B cell (primary cell): ENCODE measurements around the gene SMC1B. TPM values are rescaled to one million over a fixed set of nuclear protein-coding genes. Genes with fewer than 3 reads are reported as not detected.

Experiments
- ATAC-seq: fragments of 200-7000 bp; cut with Tn5 transposase; one replicate; pipeline ENCODE4 v1.10.0; 2021; ENCODE audit warnings: low read depth, mild to moderate bottlenecking, moderate number of reproducible peaks, moderate library complexity
- CTCF ChIA-PET: fragments of 350-600 bp; sonication (Branson Sonifier 250); formaldehyde crosslinking; loops from one replicate; lab custom pipeline; 2021; ENCODE audit warnings: antibody characterized with exemption, inconsistent platforms; lab: Charles Lee
- POLR2A ChIA-PET: fragments of 350-600 bp; sonication (Branson Sonifier 250); formaldehyde crosslinking; loops from one replicate; lab custom pipeline; 2021; ENCODE audit warnings: antibody characterized with exemption; lab: Charles Lee
- DNase-seq: peaks from one replicate; pipeline ENCODE4 v3.0.0; 2013
- H2AFZ ChIP-seq: 2 replicates; pipeline ENCODE4 v1.6.1; 2012; ENCODE audit warnings: mild to moderate bottlenecking, low read depth, low read length; ENCODE audit not compliant: insufficient read depth, poor library complexity, severe bottlenecking
- H3K27ac ChIP-seq, 2 donors: 1 replicate in 1 of 2; 2 replicates in 1 of 2; pipeline ENCODE4 v1.5.1; 2012 to 2013; ENCODE audit warnings: low read length in 2 of 2, mild to moderate bottlenecking in 2 of 2, moderate library complexity in 1 of 2
- H3K27me3 ChIP-seq, 4 experiments: fragments of 200-600 bp in 1 of 4; sonication (generic) in 1 of 4; replicated peaks in 1 of 4; 1 replicate in 2 of 4; 2 replicates in 2 of 4; pipeline versions ENCODE4 v1.6.1 to v1.7.0; 2013 to 2016; ENCODE audit warnings: low read length in 3 of 4, mild to moderate bottlenecking in 2 of 4, mixed read lengths in 1 of 4, moderate library complexity in 1 of 4; ENCODE audit not compliant: insufficient read depth in 4 of 4, control insufficient read depth in 3 of 4; ENCODE audit errors: control extremely low read depth in 1 of 4
- H3K36me3 ChIP-seq, 2 experiments: replicated peaks in 1 of 2; 1 replicate in 1 of 2; 2 replicates in 1 of 2; pipeline versions ENCODE4 v1.6.1 to v1.7.1; 2013; ENCODE audit warnings: low read length in 1 of 2; ENCODE audit not compliant: insufficient read depth in 2 of 2, control insufficient read depth in 1 of 2; ENCODE audit errors: control extremely low read depth in 1 of 2, extremely low read depth in 1 of 2
- H3K4me1 ChIP-seq, 2 donors: fragments of 200-600 bp in 1 of 2; sonication (generic) in 1 of 2; 1 replicate in 1 of 2; 2 replicates in 1 of 2; pipeline versions ENCODE4 v1.5.1 to v1.6.1; 2013 to 2017; ENCODE audit warnings: low read length in 2 of 2; ENCODE audit not compliant: control insufficient read depth in 2 of 2, insufficient read depth in 2 of 2
- H3K4me2 ChIP-seq: replicated peaks from 2 replicates; pipeline ENCODE3; 2012; ENCODE audit warnings: mild to moderate bottlenecking, low read depth, low read length; ENCODE audit not compliant: poor library complexity, severe bottlenecking
- H3K4me3 ChIP-seq, 5 experiments: fragments of 200-600 bp in 1 of 5; sonication (generic) in 1 of 5; 1 replicate in 3 of 5; 2 replicates in 2 of 5; pipeline versions ENCODE4 v1.5.1 to v1.7.0; 2011 to 2016; ENCODE audit warnings: low read length in 4 of 5, mild to moderate bottlenecking in 4 of 5, low read depth in 2 of 5, control low read depth in 1 of 5, moderate library complexity in 1 of 5; ENCODE audit not compliant: insufficient read depth in 1 of 5; ENCODE audit errors: control extremely low read depth in 1 of 5, extremely low read depth in 1 of 5
- H3K79me2 ChIP-seq: fragments of 200-600 bp; sonication (generic); one replicate; pipeline ENCODE4 v1.6.0; 2016; ENCODE audit warnings: low read length; ENCODE audit not compliant: control insufficient read depth, insufficient read depth
- H3K9ac ChIP-seq: fragments of 200-600 bp; sonication (generic); 2 replicates; pipeline ENCODE4 v1.6.1; 2017; ENCODE audit warnings: mild to moderate bottlenecking, low read length, moderate library complexity
- H3K9me3 ChIP-seq, 3 donors: one replicate each; pipeline versions ENCODE4 v1.6.1 to v1.7.1; 2013; ENCODE audit warnings: low read length in 2 of 3; ENCODE audit not compliant: control insufficient read depth in 2 of 3, insufficient read depth in 1 of 3; ENCODE audit errors: control extremely low read depth in 1 of 3
- H4K20me1 ChIP-seq: 2 replicates; pipeline ENCODE4 v1.6.0; 2012; ENCODE audit warnings: mild to moderate bottlenecking, low read length; ENCODE audit not compliant: insufficient read depth, control insufficient read depth, poor library complexity, severe bottlenecking
- H3K27ac Mint-ChIP-seq: one replicate; pipeline ENCODE4 v1.8.0; 2021; ENCODE audit warnings: mixed read lengths
- H3K27me3 Mint-ChIP-seq: one replicate; pipeline ENCODE4 v1.8.0; 2021; ENCODE audit warnings: mixed read lengths
- H3K4me1 Mint-ChIP-seq: one replicate; pipeline ENCODE4 v1.8.0; 2021; ENCODE audit warnings: mixed read lengths
- H3K4me3 Mint-ChIP-seq: one replicate; pipeline ENCODE4 v1.8.0; 2021; ENCODE audit warnings: mixed read lengths
- H3K9me3 Mint-ChIP-seq: one replicate; pipeline ENCODE4 v1.8.0; 2022; ENCODE audit warnings: mixed read lengths; ENCODE audit not compliant: insufficient read depth
- EZH2 ChIP-seq: IDR thresholded peaks from 2 replicates; pipeline ENCODE4 v1.6.1; 2012; ENCODE audit warnings: borderline replicate concordance, low read depth, mild to moderate bottlenecking, moderate library complexity, low read length; ENCODE audit not compliant: insufficient read depth, poor library complexity, severe bottlenecking
- WGBS: methylation state at CpG from one replicate; pipeline ENCODE4 v1.1.5; 2013; ENCODE audit warnings: missing lambda C conversion rate; ENCODE audit not compliant: insufficient coverage; 5-methylcytosine and 5-hydroxymethylcytosine counted together
- intact Hi-C: fragments of 100-400 bp; cut with micrococcal nuclease; formaldehyde crosslinking; loops from one replicate; pipeline ENCODE4 v1.10.0; 2022
- polyA plus RNA-seq: library from polyadenylated mRNA; depleted of rRNA; stranded (reverse); fragments of >200 nt; gene quantifications from 2 replicates; pipeline ENCODE4 v1.2.3, GENCODE V29; 2012
- total RNA-seq, 2 donors: library from RNA; stranded (reverse); fragments of 120-200 nt in 1 of 2; gene quantifications; 1 replicate in 1 of 2; 2 replicates in 1 of 2; pipeline versions ENCODE4 v1.2.3 to v1.2.4, GENCODE V29; 2013 to 2022
- TF ChIP-seq, protein P1 (sequence below): fragments of 200-600 bp; IDR thresholded peaks from one replicate; pipeline ENCODE4 v1.8.0; 2022; ENCODE audit warnings: antibody characterized with exemption, mild to moderate bottlenecking

Gene SMC1B
- total and polyA plus RNA-seq, 2 donors (not counting 1 experiment from before 2014, with no cell fraction given) = 0.07 TPM; not detected in 1

DNA sequence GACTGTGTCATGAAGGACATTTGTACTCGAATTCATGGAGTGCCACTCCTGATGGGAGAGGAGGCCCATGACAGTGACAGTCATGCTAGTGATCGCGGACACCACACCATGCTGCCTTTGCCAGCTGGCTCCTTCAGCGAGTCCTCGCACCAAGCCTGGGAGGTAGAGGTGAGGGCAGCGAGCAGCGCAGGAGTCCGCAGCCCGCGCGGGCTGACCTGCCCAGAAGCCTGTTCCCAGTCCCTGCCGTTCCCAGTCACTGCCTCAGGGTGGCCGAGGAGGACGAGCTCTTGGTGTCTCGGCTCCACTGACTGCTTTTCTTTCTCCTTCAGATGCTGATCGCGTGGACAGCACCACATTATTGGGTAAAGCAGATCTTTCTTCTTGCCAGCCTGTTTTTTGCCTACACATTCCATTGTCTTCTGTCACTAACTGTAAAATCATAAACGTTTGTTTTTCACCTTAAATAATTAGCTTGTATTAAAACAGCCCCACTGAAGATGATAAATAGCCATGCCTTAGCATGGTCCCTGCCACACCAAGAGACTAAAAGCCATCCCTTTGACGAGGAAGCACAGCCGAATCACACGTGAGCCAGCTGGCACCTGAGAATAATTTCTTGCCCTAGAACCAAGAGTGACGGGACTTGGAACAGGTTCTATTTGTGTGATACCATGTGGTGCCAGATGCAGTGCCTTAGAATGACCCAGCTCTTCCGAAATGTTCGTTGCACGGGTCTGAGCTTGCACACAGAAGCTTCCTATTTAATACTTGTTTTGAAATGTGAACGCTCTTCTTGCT lies 78.2 kb downstream of the SMC1B start:
- H2AFZ ChIP-seq = no peak overlapping the region
- H3K4me1 Mint-ChIP-seq = no peaks in the 10 kb centered on the region
- intact Hi-C loops = no loop called here
- H3K4me3 Mint-ChIP-seq = no peak overlapping the region
- POLR2A ChIA-PET = no interaction called here
- no peaks in the 10 kb centered on the region for H3K27me3 Mint-ChIP-seq
- H3K4me3 ChIP-seq = no peak overlapping the region
- H3K27me3 ChIP-seq = no peaks in the 10 kb centered on the region
- CTCF ChIA-PET = no interaction called here
- H3K4me2 ChIP-seq = no peak overlapping the region
- peaks cover 0 to 63% of the 10 kb centered on the region in 2 experiments for H3K36me3 ChIP-seq
- no peaks in the 10 kb centered on the region for H3K79me2 ChIP-seq
- H4K20me1 ChIP-seq = no peaks in the 10 kb centered on the region
- no peaks in the 10 kb centered on the region for H3K4me1 ChIP-seq
- no peak overlapping the region for H3K9ac ChIP-seq
- no peaks in the 10 kb centered on the region for H3K9me3 ChIP-seq
- TF ChIP-seq, protein P1, sequence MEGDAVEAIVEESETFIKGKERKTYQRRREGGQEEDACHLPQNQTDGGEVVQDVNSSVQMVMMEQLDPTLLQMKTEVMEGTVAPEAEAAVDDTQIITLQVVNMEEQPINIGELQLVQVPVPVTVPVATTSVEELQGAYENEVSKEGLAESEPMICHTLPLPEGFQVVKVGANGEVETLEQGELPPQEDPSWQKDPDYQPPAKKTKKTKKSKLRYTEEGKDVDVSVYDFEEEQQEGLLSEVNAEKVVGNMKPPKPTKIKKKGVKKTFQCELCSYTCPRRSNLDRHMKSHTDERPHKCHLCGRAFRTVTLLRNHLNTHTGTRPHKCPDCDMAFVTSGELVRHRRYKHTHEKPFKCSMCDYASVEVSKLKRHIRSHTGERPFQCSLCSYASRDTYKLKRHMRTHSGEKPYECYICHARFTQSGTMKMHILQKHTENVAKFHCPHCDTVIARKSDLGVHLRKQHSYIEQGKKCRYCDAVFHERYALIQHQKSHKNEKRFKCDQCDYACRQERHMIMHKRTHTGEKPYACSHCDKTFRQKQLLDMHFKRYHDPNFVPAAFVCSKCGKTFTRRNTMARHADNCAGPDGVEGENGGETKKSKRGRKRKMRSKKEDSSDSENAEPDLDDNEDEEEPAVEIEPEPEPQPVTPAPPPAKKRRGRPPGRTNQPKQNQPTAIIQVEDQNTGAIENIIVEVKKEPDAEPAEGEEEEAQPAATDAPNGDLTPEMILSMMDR = no peak
- TF ChIP-seq EZH2 = no peak
- no peak overlapping the region for H3K27ac ChIP-seq
- ATAC-seq (no peak), DNase-seq (no peak)
- H3K27ac Mint-ChIP-seq = no peak overlapping the region
- 90% methylated on average over 26 of the region's 26 CpGs for WGBS
- H3K9me3 Mint-ChIP-seq = no peaks in the 10 kb centered on the region

DNA sequence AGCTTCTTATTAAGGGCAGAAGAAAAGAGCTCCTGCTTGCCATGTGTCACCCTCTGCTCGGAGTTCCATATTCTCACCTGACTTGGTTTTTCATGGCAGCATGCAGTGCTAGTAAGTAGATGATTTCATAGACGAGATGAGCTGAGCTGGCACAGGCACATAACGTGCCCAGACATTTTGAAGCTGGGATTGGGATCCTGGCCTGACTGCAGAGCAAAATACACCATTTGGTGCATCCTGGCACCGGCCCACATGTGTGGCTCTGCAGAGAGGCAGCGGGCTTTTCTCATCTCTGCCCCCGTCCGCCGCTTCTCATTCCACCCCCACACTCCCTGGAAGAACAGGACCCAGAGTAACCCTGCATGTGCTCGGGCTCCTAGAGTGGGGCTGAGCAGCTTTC lies 78.9 kb downstream of the SMC1B start:
- Histone ChIP-seq H3K4me2 (no peak overlapping the region), H3K9ac (no peak overlapping the region), H2AFZ (no peak overlapping the region), H3K36me3 (peaks cover 0 to 59% of the 10 kb centered on the region in 2 experiments), H4K20me1 (no peaks in the 10 kb centered on the region), H3K4me3 (no peak overlapping the region), H3K9me3 (no peaks in the 10 kb centered on the region), H3K27ac (no peak overlapping the region), H3K79me2 (no peaks in the 10 kb centered on the region), H3K4me1 (no peaks in the 10 kb centered on the region), H3K27me3 (no peaks in the 10 kb centered on the region)
- H3K4me1 Mint-ChIP-seq = no peaks in the 10 kb centered on the region
- TF ChIP-seq, protein P1 = no peak
- no peak for TF ChIP-seq EZH2
- CTCF ChIA-PET = no interaction called here
- H3K4me3 Mint-ChIP-seq = no peak overlapping the region
- POLR2A ChIA-PET = no interaction called here
- no peak overlapping the region for H3K27ac Mint-ChIP-seq
- WGBS = 97% methylated on average over 9 of the region's 9 CpGs
- intact Hi-C loops = no loop called here
- ATAC-seq (no peak), DNase-seq (no peak)
- H3K9me3 Mint-ChIP-seq = no peaks in the 10 kb centered on the region
- no peaks in the 10 kb centered on the region for H3K27me3 Mint-ChIP-seq
